ENCODE data around the gene AKAP1. TPM values are rescaled to one million over a fixed set of nuclear protein-coding genes. Genes with fewer than 3 reads are reported as not detected.
A peak's percentile ranks its signal among the peaks of the same experiment; 100 is the strongest.
"Not testable (repeated sequence)": the region's sequence is repeated elsewhere in the genome, so short reads cannot be mapped to it uniquely, and the experiment has no call there.

The AKAP1 gene
- total and polyA plus RNA-seq, 2 donors: 10.7 to 12.6 TPM

- H3K4me1 ChIP-seq (ENCODE audit: control insufficient read depth in 2 of 2, insufficient read depth in 2 of 2, low read length in 2 of 2): no peaks in the 10 kb centered on the region
- H3K27me3 ChIP-seq (ENCODE audit: control insufficient read depth in 2 of 2, insufficient read depth in 1 of 2, low read length in 1 of 2): no peaks in the 10 kb centered on the region
- no peaks in the 10 kb centered on the region for H3K9me3 ChIP-seq (ENCODE audit: control insufficient read depth in 2 of 2, insufficient read depth in 1 of 2, low read length in 1 of 2)
- no peak overlapping the region for H3K27ac ChIP-seq (ENCODE audit: low read depth in 1 of 2, low read length in 1 of 2)
- no peaks in the 10 kb centered on the region for H3K36me3 ChIP-seq (ENCODE audit: control insufficient read depth in 2 of 2, insufficient read depth in 2 of 2, low read length in 1 of 2)
- H3K4me3 ChIP-seq (ENCODE audit: low read length in 2 of 2): no peak overlapping the region
- 98% methylated on average over 6 of the region's 6 CpGs for WGBS
- no peak for DNase-seq (ENCODE audit: low read depth in 6 of 9, low spot score in 9 of 9)
Observed at GRCh38 chr17:57096472-57097202, 11.6 kb downstream of the AKAP1 start.

GRCh38 chr17:57097832-57098421, 12.9 kb downstream of the AKAP1 start:
- Histone ChIP-seq H3K27me3 (ENCODE audit: control insufficient read depth in 2 of 2, insufficient read depth in 1 of 2, low read length in 1 of 2) (no peaks in the 10 kb centered on the region), H3K4me3 (ENCODE audit: low read length in 2 of 2) (no peak overlapping the region), H3K9me3 (ENCODE audit: control insufficient read depth in 2 of 2, insufficient read depth in 1 of 2, low read length in 1 of 2) (no peaks in the 10 kb centered on the region), H3K36me3 (ENCODE audit: control insufficient read depth in 2 of 2, insufficient read depth in 2 of 2, low read length in 1 of 2) (no peaks in the 10 kb centered on the region), H3K27ac (ENCODE audit: low read depth in 1 of 2, low read length in 1 of 2) (no peak overlapping the region), H3K4me1 (ENCODE audit: control insufficient read depth in 2 of 2, insufficient read depth in 2 of 2, low read length in 2 of 2) (peaks cover 0 to 7% of the 10 kb centered on the region in 2 donors)
- WGBS: 93% methylated on average over 2 of the region's 2 CpGs
- DNase-seq (ENCODE audit: low read depth in 6 of 9, low spot score in 9 of 9): no peak

- Histone ChIP-seq H3K4me1 (ENCODE audit: control insufficient read depth in 2 of 2, insufficient read depth in 2 of 2, low read length in 2 of 2) (peaks cover 0 to 7% of the 10 kb centered on the region in 2 donors), H3K27ac (ENCODE audit: low read depth in 1 of 2, low read length in 1 of 2) (no peak overlapping the region), H3K4me3 (ENCODE audit: low read length in 2 of 2) (no peak overlapping the region), H3K36me3 (ENCODE audit: control insufficient read depth in 2 of 2, insufficient read depth in 2 of 2, low read length in 1 of 2) (no peaks in the 10 kb centered on the region), H3K27me3 (ENCODE audit: control insufficient read depth in 2 of 2, insufficient read depth in 1 of 2, low read length in 1 of 2) (no peaks in the 10 kb centered on the region), H3K9me3 (ENCODE audit: control insufficient read depth in 2 of 2, insufficient read depth in 1 of 2, low read length in 1 of 2) (no peaks in the 10 kb centered on the region)
- DNase-seq (ENCODE audit: low read depth in 6 of 9, low spot score in 9 of 9): no peak
- 92% methylated on average over 3 of the region's 3 CpGs for WGBS
Observed at GRCh38 chr17:57099165-57099564, 14.1 kb downstream of the AKAP1 start.

GRCh38 chr17:57102122-57102521, 17.1 kb downstream of the AKAP1 start:
- WGBS: 19% methylated on average over 4 of the region's 4 CpGs
- no peaks in the 10 kb centered on the region for H3K9me3 ChIP-seq (ENCODE audit: control insufficient read depth in 2 of 2, insufficient read depth in 1 of 2, low read length in 1 of 2)
- no peak overlapping the region for H3K4me3 ChIP-seq (ENCODE audit: low read length in 2 of 2)
- no peaks in the 10 kb centered on the region for H3K27me3 ChIP-seq (ENCODE audit: control insufficient read depth in 2 of 2, insufficient read depth in 1 of 2, low read length in 1 of 2)
- peak in 1 of 9 donors; percentile 37 for DNase-seq (ENCODE audit: low read depth in 6 of 9, low spot score in 9 of 9)
- H3K27ac ChIP-seq (ENCODE audit: low read depth in 1 of 2, low read length in 1 of 2): no peak overlapping the region
- peaks cover 0 to 4% of the 10 kb centered on the region in 2 donors for H3K36me3 ChIP-seq (ENCODE audit: control insufficient read depth in 2 of 2, insufficient read depth in 2 of 2, low read length in 1 of 2)
- H3K4me1 ChIP-seq (ENCODE audit: control insufficient read depth in 2 of 2, insufficient read depth in 2 of 2, low read length in 2 of 2): peaks cover 0 to 7% of the 10 kb centered on the region in 2 donors

GRCh38 chr17:57102660-57103059, 17.6 kb downstream of the AKAP1 start:
- not testable (repeated sequence) for H3K36me3 ChIP-seq (ENCODE audit: control insufficient read depth in 2 of 2, insufficient read depth in 2 of 2, low read length in 1 of 2); H3K4me3 ChIP-seq (ENCODE audit: low read length in 2 of 2); H3K27me3 ChIP-seq (ENCODE audit: control insufficient read depth in 2 of 2, insufficient read depth in 1 of 2, low read length in 1 of 2); H3K9me3 ChIP-seq (ENCODE audit: control insufficient read depth in 2 of 2, insufficient read depth in 1 of 2, low read length in 1 of 2); H3K4me1 ChIP-seq (ENCODE audit: control insufficient read depth in 2 of 2, insufficient read depth in 2 of 2, low read length in 2 of 2); DNase-seq (ENCODE audit: low read depth in 6 of 9, low spot score in 9 of 9); H3K27ac ChIP-seq (ENCODE audit: low read depth in 1 of 2, low read length in 1 of 2)
- 98% methylated on average over 12 of the region's 12 CpGs for WGBS

GRCh38 chr17:57104461-57105175, 19.6 kb downstream of the AKAP1 start:
- Histone ChIP-seq H3K36me3 (ENCODE audit: control insufficient read depth in 2 of 2, insufficient read depth in 2 of 2, low read length in 1 of 2) (peaks cover 0 to 5% of the 10 kb centered on the region in 2 donors), H3K27me3 (ENCODE audit: control insufficient read depth in 2 of 2, insufficient read depth in 1 of 2, low read length in 1 of 2) (no peaks in the 10 kb centered on the region), H3K27ac (ENCODE audit: low read depth in 1 of 2, low read length in 1 of 2) (no peak overlapping the region), H3K4me1 (ENCODE audit: control insufficient read depth in 2 of 2, insufficient read depth in 2 of 2, low read length in 2 of 2) (peaks cover 0 to 7% of the 10 kb centered on the region in 2 donors), H3K4me3 (ENCODE audit: low read length in 2 of 2) (no peak overlapping the region), H3K9me3 (ENCODE audit: control insufficient read depth in 2 of 2, insufficient read depth in 1 of 2, low read length in 1 of 2) (no peaks in the 10 kb centered on the region)
- DNase-seq (ENCODE audit: low read depth in 6 of 9, low spot score in 9 of 9): no peak
- 84% methylated on average over 7 of the region's 7 CpGs for WGBS

- peaks cover 0 to 7% of the 10 kb centered on the region in 2 donors for H3K4me1 ChIP-seq (ENCODE audit: control insufficient read depth in 2 of 2, insufficient read depth in 2 of 2, low read length in 2 of 2)
- H3K9me3 ChIP-seq (ENCODE audit: control insufficient read depth in 2 of 2, insufficient read depth in 1 of 2, low read length in 1 of 2): no peaks in the 10 kb centered on the region
- no peak overlapping the region for H3K4me3 ChIP-seq (ENCODE audit: low read length in 2 of 2)
- no peaks in the 10 kb centered on the region for H3K27me3 ChIP-seq (ENCODE audit: control insufficient read depth in 2 of 2, insufficient read depth in 1 of 2, low read length in 1 of 2)
- H3K36me3 ChIP-seq (ENCODE audit: control insufficient read depth in 2 of 2, insufficient read depth in 2 of 2, low read length in 1 of 2): peaks cover 0 to 10% of the 10 kb centered on the region in 2 donors
- no peak for DNase-seq (ENCODE audit: low read depth in 6 of 9, low spot score in 9 of 9)
- H3K27ac ChIP-seq (ENCODE audit: low read depth in 1 of 2, low read length in 1 of 2): no peak overlapping the region
- WGBS: 96% methylated on average over 8 of the region's 8 CpGs
Observed at GRCh38 chr17:57105591-57105990, 20.5 kb downstream of the AKAP1 start.

GRCh38 chr17:57106107-57106835, 21.2 kb downstream of the AKAP1 start:
- Histone ChIP-seq H3K4me1 (ENCODE audit: control insufficient read depth in 2 of 2, insufficient read depth in 2 of 2, low read length in 2 of 2) (peaks cover 0 to 7% of the 10 kb centered on the region in 2 donors), H3K27me3 (ENCODE audit: control insufficient read depth in 2 of 2, insufficient read depth in 1 of 2, low read length in 1 of 2) (no peaks in the 10 kb centered on the region), H3K27ac (ENCODE audit: low read depth in 1 of 2, low read length in 1 of 2) (no peak overlapping the region), H3K4me3 (ENCODE audit: low read length in 2 of 2) (no peak overlapping the region), H3K9me3 (ENCODE audit: control insufficient read depth in 2 of 2, insufficient read depth in 1 of 2, low read length in 1 of 2) (no peaks in the 10 kb centered on the region), H3K36me3 (ENCODE audit: control insufficient read depth in 2 of 2, insufficient read depth in 2 of 2, low read length in 1 of 2) (peaks cover 0 to 10% of the 10 kb centered on the region in 2 donors)
- WGBS: 94% methylated on average over 17 of the region's 17 CpGs
- no peak for DNase-seq (ENCODE audit: low read depth in 6 of 9, low spot score in 9 of 9)

All from thymus (tissue), 11 donors.